A204.1 (cell line): ENCODE measurements around the gene SLC25A24.
"Not testable (repeated sequence)": the region's sequence is repeated elsewhere in the genome, so short reads cannot be mapped to it uniquely, and the experiment has no call there.

ENCODE experiments used
- FAIRE-seq: peaks from 2 replicates; lab custom pipeline; 2012; peaks lifted over from hg19 to GRCh38; lab: Jason Lieb, UNC

Gene SLC25A24

GRCh38 chr1:108194051-108194450 lies 6.1 kb downstream of the SLC25A24 start:
- no peak for FAIRE-seq

GRCh38 chr1:108193333-108193732 lies 6.8 kb downstream of the SLC25A24 start:
- FAIRE-seq = no peak

GRCh38 chr1:108192581-108192980 lies 7.6 kb downstream of the SLC25A24 start:
- FAIRE-seq = no peak

- no peak for FAIRE-seq
Measured at GRCh38 chr1:108190686-108191416, 9.3 kb downstream of the SLC25A24 start.

GRCh38 chr1:108190001-108190634 lies 10.0 kb downstream of the SLC25A24 start:
- no peak for FAIRE-seq

- FAIRE-seq = no peak
Measured at GRCh38 chr1:108188801-108189200, 11.3 kb downstream of the SLC25A24 start.

- FAIRE-seq = no peak
Measured at GRCh38 chr1:108182959-108183700, 17.0 kb downstream of the SLC25A24 start.

- no peak for FAIRE-seq
Measured at GRCh38 chr1:108179018-108179417, 21.1 kb downstream of the SLC25A24 start.

- not testable (repeated sequence) for FAIRE-seq
Measured at GRCh38 chr1:108162409-108162808, 37.7 kb downstream of the SLC25A24 start.

GRCh38 chr1:108159951-108160350 lies 40.2 kb downstream of the SLC25A24 start:
- FAIRE-seq = not testable (repeated sequence)

GRCh38 chr1:108158893-108159453 lies 41.2 kb downstream of the SLC25A24 start:
- no peak for FAIRE-seq

GRCh38 chr1:108154314-108154713 lies 45.8 kb downstream of the SLC25A24 start:
- FAIRE-seq = no peak

- FAIRE-seq = no peak
Measured at GRCh38 chr1:108152782-108153222, 47.3 kb downstream of the SLC25A24 start.

- no peak for FAIRE-seq
Measured at GRCh38 chr1:108151548-108151947, 48.6 kb downstream of the SLC25A24 start.

- FAIRE-seq = no peak
Measured at GRCh38 chr1:108149796-108150467, 50.2 kb downstream of the SLC25A24 start.

GRCh38 chr1:108144569-108144968 lies 55.6 kb downstream of the SLC25A24 start:
- not testable (repeated sequence) for FAIRE-seq

- FAIRE-seq = no peak
Measured at GRCh38 chr1:108142773-108143394, 57.3 kb downstream of the SLC25A24 start.

- no peak for FAIRE-seq
Measured at GRCh38 chr1:108142258-108142657, 57.9 kb downstream of the SLC25A24 start.

GRCh38 chr1:108141621-108142020 lies 58.5 kb downstream of the SLC25A24 start:
- FAIRE-seq = no peak

- FAIRE-seq = no peak
Measured at GRCh38 chr1:108140936-108141335, 59.2 kb downstream of the SLC25A24 start.

- FAIRE-seq = no peak
Measured at GRCh38 chr1:108140177-108140576, 60.0 kb downstream of the SLC25A24 start.

GRCh38 chr1:108139555-108139954 lies 60.6 kb downstream of the SLC25A24 start:
- not testable (repeated sequence) for FAIRE-seq
